Spinal cord (tissue), 10 donors: ENCODE measurements around the gene GSK3B. TPM values are rescaled to one million over a fixed set of nuclear protein-coding genes. Genes with fewer than 3 reads are reported as not detected.

ENCODE experiments used
- DNase-seq, 6 donors: peaks; one replicate each; pipeline versions ENCODE4 v3.0.0 to v3.0.0-alpha.2; 2013 to 2015; ENCODE audit warnings: low spot score in 6 of 6, low read depth in 4 of 6
- H3K27ac ChIP-seq: one replicate; pipeline ENCODE4 v1.5.1; 2013; ENCODE audit warnings: low read depth, low read length, control low read depth
- H3K27me3 ChIP-seq: one replicate; pipeline ENCODE4 v1.6.1; 2013; ENCODE audit warnings: low read length; ENCODE audit not compliant: control insufficient read depth, insufficient read depth
- H3K36me3 ChIP-seq: one replicate; pipeline ENCODE4 v1.6.1; 2013; ENCODE audit warnings: low read length; ENCODE audit not compliant: control insufficient read depth, insufficient read depth
- H3K4me1 ChIP-seq: one replicate; pipeline ENCODE4 v1.6.1; 2013; ENCODE audit warnings: low read length; ENCODE audit not compliant: control insufficient read depth, insufficient read depth
- H3K4me3 ChIP-seq: one replicate; pipeline ENCODE4 v1.5.1; 2013; ENCODE audit warnings: low read depth, low read length, control low read depth
- H3K9me3 ChIP-seq: one replicate; pipeline ENCODE4 v1.6.1; 2013; ENCODE audit warnings: low read length; ENCODE audit not compliant: control insufficient read depth, insufficient read depth
- WGBS: methylation state at CpG from one replicate; pipeline ENCODE4 v1.1.5; 2013; ENCODE audit warnings: missing lambda C conversion rate; ENCODE audit not compliant: insufficient coverage; 5-methylcytosine and 5-hydroxymethylcytosine counted together
- polyA plus RNA-seq, 2 donors: library from polyadenylated mRNA; unstranded; fragments of 120-200 nt; gene quantifications; one replicate each; pipeline ENCODE4 v1.2.1, GENCODE V29; 2013; ENCODE audit not compliant: insufficient read length in 2 of 2
- small RNA-seq: library from RNA; depleted of rRNA; stranded (forward); fragments of <200 nt; gene quantifications from one replicate; pipeline ENCODE3, GENCODE V24; 2014; ENCODE audit warnings: low replicate concordance
- total RNA-seq, 2 donors: library from RNA; depleted of rRNA in 1 of 2; stranded (reverse); fragments of 120-200 nt in 1 of 2; fragments of >200 nt in 1 of 2; gene quantifications; one replicate each; pipeline versions ENCODE4 v1.2.3 to v1.2.4, GENCODE V29; 2013 to 2014
- donor health status: healthy.

The GSK3B gene
- total and polyA plus RNA-seq, 4 donors: 53.3 to 113 (median 73.1) TPM

- DNase-seq: no peak
- no peaks in the 10 kb centered on the region for H3K4me1 ChIP-seq
- no peaks in the 10 kb centered on the region for H3K36me3 ChIP-seq
- peaks cover 4% of the 10 kb centered on the region for H3K9me3 ChIP-seq
- H3K4me3 ChIP-seq: no peak overlapping the region
- no peaks in the 10 kb centered on the region for H3K27me3 ChIP-seq
- no peak overlapping the region for H3K27ac ChIP-seq
- WGBS: no CpG with 5 or more reads among the region's 2 CpGs
Observed at GRCh38 chr3:119774444-119774843, 319.8 kb downstream of the GSK3B start.

Small RNA genes lying within 50 kb of the gene (small RNA-seq; reads per million reads assigned to genes)
- not detected for gene RN7SL397P
- not detected for gene RN7SL762P

Other genes with a start within 250 kb of the GSK3B start
- 1 to 10 TPM; 2.1 TPM for gene GPR156, start 190.8 kb upstream of the GSK3B start, total RNA-seq
- gene GPR156, start 190.8 kb upstream of the GSK3B start, polyA plus RNA-seq: 1 to 10 TPM; 1.7 to 2.1 TPM